ENCODE results near the gene DCP2. TPM values are rescaled to one million over a fixed set of nuclear protein-coding genes. Genes with fewer than 3 reads are reported as not detected.

Gene DCP2
- polyA plus RNA-seq (26.2 and 30.0 TPM in 2 replicates), polyA minus RNA-seq (86.4 and 89.4 TPM in 2 replicates)

DNA sequence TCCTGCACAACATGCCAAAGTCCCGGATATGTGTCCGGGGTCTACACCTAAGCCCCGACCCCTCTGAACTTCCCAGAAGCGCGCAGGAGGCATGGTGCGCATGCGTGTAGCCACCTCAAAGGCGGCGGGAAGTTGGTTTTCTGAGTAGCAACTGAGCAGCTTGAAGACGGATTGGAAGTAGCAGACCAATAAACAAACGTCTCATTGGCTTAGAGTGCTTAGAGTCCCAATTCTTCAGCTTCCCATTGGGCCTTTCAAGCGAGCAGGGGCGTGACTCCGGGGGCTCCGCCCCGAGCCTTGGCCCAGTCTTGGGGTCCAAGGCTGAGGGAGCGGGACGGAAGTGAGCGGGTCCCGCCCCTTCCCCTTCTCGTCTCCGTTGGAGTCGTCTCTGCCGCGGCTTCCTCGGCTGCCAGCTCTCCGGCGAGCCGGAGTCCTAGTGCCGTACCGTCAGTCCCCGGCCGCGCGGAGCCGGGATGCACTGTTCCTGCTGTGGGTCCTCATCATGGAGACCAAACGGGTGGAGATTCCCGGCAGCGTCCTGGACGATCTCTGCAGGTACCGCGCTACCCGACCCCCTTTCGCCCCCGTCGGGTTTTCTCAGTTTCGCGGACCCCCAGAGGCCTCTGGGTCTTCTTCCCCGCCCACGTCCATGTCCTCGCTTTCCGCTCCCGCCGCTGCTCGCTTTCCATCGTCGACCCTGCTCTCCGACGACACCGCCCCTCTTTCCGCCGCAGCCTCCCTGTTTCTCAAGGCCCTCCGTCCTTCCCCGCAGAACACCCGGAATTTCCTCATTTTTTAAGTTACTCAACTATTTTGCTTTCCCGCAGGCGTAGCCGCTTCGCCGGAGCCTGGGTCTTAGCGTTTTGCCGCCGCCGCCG is at the start of gene DCP2:
DCP2 (plus strand) TSS at position 367 of the 878 bp plus-strand sequence; CDS start at position 503, 136 bp downstream.
- TF ChIP-seq, protein P1, sequence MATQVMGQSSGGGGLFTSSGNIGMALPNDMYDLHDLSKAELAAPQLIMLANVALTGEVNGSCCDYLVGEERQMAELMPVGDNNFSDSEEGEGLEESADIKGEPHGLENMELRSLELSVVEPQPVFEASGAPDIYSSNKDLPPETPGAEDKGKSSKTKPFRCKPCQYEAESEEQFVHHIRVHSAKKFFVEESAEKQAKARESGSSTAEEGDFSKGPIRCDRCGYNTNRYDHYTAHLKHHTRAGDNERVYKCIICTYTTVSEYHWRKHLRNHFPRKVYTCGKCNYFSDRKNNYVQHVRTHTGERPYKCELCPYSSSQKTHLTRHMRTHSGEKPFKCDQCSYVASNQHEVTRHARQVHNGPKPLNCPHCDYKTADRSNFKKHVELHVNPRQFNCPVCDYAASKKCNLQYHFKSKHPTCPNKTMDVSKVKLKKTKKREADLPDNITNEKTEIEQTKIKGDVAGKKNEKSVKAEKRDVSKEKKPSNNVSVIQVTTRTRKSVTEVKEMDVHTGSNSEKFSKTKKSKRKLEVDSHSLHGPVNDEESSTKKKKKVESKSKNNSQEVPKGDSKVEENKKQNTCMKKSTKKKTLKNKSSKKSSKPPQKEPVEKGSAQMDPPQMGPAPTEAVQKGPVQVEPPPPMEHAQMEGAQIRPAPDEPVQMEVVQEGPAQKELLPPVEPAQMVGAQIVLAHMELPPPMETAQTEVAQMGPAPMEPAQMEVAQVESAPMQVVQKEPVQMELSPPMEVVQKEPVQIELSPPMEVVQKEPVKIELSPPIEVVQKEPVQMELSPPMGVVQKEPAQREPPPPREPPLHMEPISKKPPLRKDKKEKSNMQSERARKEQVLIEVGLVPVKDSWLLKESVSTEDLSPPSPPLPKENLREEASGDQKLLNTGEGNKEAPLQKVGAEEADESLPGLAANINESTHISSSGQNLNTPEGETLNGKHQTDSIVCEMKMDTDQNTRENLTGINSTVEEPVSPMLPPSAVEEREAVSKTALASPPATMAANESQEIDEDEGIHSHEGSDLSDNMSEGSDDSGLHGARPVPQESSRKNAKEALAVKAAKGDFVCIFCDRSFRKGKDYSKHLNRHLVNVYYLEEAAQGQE (IDR thresholded peaks at IDR 0.05; ENCODE audit: borderline replicate concordance), result peak; percentile 51
- peak; percentile 59 for TF ChIP-seq MXI1 (conservative IDR thresholded peaks at IDR 0.05; ENCODE audit: poor library complexity, severe bottlenecking)
- TF ChIP-seq EZH2 (IDR thresholded peaks at IDR 0.05; ENCODE audit: borderline replicate concordance, insufficient read depth, low read length, poor library complexity, severe bottlenecking), result no peak
- peak; percentile 87 for TF ChIP-seq TAF1 (IDR thresholded peaks at IDR 0.05; ENCODE audit: low read depth)
- TF ChIP-seq EP300 (conservative IDR thresholded peaks at IDR 0.05; ENCODE audit: poor library complexity, severe bottlenecking), result peak; percentile 21
- TF ChIP-seq SMC3 (conservative IDR thresholded peaks at IDR 0.05; ENCODE audit: poor library complexity), result peak; percentile 23
- peak within 1 kb of the TSS; percentile 75 for H3K27ac ChIP-seq (ENCODE audit: low read length)
- peak within 1 kb of the TSS; percentile 74 for H3K4me2 ChIP-seq (ENCODE audit: low read length)
- H3K27me3 ChIP-seq (ENCODE audit: insufficient read depth, low read depth, low read length), result no peaks in the 10 kb centered on the region
- H3K9me3 ChIP-seq (ENCODE audit: low read length), result no peaks in the 10 kb centered on the region
- H3K4me3 ChIP-seq (ENCODE audit: low read length), result peak within 1 kb of the TSS; percentile 89
- H3K79me2 ChIP-seq (replicated peaks; ENCODE audit: insufficient read depth, low read length), result peaks cover 36% of the 10 kb centered on the region
- H4K20me1 ChIP-seq (ENCODE audit: insufficient read depth), result no peaks in the 10 kb centered on the region
- peak within 1 kb of the TSS; percentile 98 for H2AFZ ChIP-seq (ENCODE audit: low read depth, low read length)
- no peaks in the 10 kb centered on the region for H3K36me3 ChIP-seq (ENCODE audit: insufficient read depth, low read length)
- H3K9ac ChIP-seq (ENCODE audit: low read length), result peak within 1 kb of the TSS; percentile 77
- no peaks in the 10 kb centered on the region for H3F3A ChIP-seq (ENCODE audit: insufficient read depth, low read length, poor library complexity, severe bottlenecking)
- H3K9me2 ChIP-seq (ENCODE audit: insufficient read depth, low read length), result no peaks in the 10 kb centered on the region

DNA sequence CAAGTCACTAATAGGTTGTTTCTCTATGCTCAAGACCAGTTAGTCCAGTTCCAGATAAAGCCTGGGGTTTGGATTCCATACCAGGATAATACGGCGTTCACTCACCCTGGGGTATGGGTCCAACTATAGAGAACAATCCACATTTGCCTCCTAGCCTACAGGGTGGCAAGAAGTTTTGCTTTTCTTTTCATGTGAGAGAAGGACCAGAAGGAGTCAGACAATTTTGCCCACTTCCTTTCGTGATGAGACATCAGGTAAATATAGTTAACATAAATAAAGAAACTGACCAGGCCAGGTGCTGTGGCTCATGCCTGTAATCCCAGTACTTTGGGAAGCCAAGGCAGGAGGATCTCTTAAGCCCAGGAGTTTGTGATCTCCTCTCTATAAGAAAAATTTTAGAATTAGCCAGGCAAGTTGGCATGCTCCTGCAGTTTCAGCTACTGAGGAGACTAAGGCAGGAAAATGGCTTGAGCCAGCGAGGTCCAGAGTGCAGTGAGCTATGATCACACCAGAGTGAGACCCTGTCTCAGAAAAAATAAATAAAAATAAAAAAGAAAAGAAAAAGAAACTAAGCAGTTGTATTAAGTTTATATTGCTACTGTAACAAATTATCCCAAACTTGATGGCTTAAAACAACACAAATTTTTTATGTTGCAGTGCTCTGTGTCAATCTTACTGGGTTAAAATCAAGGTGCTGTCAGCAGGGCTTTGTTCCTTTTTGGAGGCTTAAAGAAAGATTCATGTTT is 47.1 kb upstream of the DCP2 start:
- H3K9ac ChIP-seq (ENCODE audit: low read length), result no peak overlapping the region
- no peak overlapping the region for H2AFZ ChIP-seq (ENCODE audit: low read depth, low read length)
- no peaks in the 10 kb centered on the region for H3K9me2 ChIP-seq (ENCODE audit: insufficient read depth, low read length)
- H3K27ac ChIP-seq (ENCODE audit: low read length), result no peak overlapping the region
- no peaks in the 10 kb centered on the region for H3K36me3 ChIP-seq (ENCODE audit: insufficient read depth, low read length)
- no peaks in the 10 kb centered on the region for H3K27me3 ChIP-seq (ENCODE audit: insufficient read depth, low read depth, low read length)
- H4K20me1 ChIP-seq (ENCODE audit: insufficient read depth), result no peaks in the 10 kb centered on the region
- no peak overlapping the region for H3K4me3 ChIP-seq (ENCODE audit: low read length)
- TF ChIP-seq TAF1 (IDR thresholded peaks at IDR 0.05; ENCODE audit: low read depth), result no peak
- TF ChIP-seq, protein P2, sequence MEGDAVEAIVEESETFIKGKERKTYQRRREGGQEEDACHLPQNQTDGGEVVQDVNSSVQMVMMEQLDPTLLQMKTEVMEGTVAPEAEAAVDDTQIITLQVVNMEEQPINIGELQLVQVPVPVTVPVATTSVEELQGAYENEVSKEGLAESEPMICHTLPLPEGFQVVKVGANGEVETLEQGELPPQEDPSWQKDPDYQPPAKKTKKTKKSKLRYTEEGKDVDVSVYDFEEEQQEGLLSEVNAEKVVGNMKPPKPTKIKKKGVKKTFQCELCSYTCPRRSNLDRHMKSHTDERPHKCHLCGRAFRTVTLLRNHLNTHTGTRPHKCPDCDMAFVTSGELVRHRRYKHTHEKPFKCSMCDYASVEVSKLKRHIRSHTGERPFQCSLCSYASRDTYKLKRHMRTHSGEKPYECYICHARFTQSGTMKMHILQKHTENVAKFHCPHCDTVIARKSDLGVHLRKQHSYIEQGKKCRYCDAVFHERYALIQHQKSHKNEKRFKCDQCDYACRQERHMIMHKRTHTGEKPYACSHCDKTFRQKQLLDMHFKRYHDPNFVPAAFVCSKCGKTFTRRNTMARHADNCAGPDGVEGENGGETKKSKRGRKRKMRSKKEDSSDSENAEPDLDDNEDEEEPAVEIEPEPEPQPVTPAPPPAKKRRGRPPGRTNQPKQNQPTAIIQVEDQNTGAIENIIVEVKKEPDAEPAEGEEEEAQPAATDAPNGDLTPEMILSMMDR (IDR thresholded peaks at IDR 0.05; ENCODE audit: poor library complexity, severe bottlenecking), result no peak
- H3K4me2 ChIP-seq (ENCODE audit: low read length), result no peak overlapping the region
- no peaks in the 10 kb centered on the region for H3K79me2 ChIP-seq (replicated peaks; ENCODE audit: insufficient read depth, low read length)
- no peaks in the 10 kb centered on the region for H3K9me3 ChIP-seq (ENCODE audit: low read length)
- no peaks in the 10 kb centered on the region for H3F3A ChIP-seq (ENCODE audit: insufficient read depth, low read length, poor library complexity, severe bottlenecking)

Data from neural cell (in vitro differentiated cells).